Ascending aorta (tissue), 2 donors: ENCODE data around the gene OSBPL3. TPM values are rescaled to one million over a fixed set of nuclear protein-coding genes. Genes with fewer than 3 reads are reported as not detected.
A peak's percentile ranks its signal among the peaks of the same experiment; 100 is the strongest.

Source experiments
- DNase-seq, 2 donors: peaks; one replicate each; pipeline ENCODE4 v3.0.0-alpha.2; 2019; ENCODE audit warnings: low spot score in 2 of 2
- H3K27ac ChIP-seq, 2 donors: fragments of 200-600 bp; sonication (generic); one replicate each; pipeline ENCODE4 v1.5.1; 2016 to 2017; ENCODE audit warnings: mild to moderate bottlenecking in 1 of 2
- H3K27me3 ChIP-seq: fragments of 200-600 bp; sonication (generic); one replicate; pipeline ENCODE4 v1.5.1; 2017
- H3K36me3 ChIP-seq, 2 donors: fragments of 200-600 bp; sonication (generic); one replicate each; pipeline ENCODE4 v1.5.1; 2016
- H3K4me1 ChIP-seq, 2 donors: fragments of 200-600 bp; sonication (generic); one replicate each; pipeline ENCODE4 v1.5.1; 2016 to 2017; ENCODE audit warnings: mild to moderate bottlenecking in 1 of 2
- H3K4me3 ChIP-seq, 2 donors: fragments of 200-600 bp; sonication (generic); one replicate each; pipeline ENCODE4 v1.5.1; 2016 to 2017; ENCODE audit warnings: mild to moderate bottlenecking in 1 of 2
- H3K9me3 ChIP-seq, 2 donors: fragments of 200-600 bp; sonication (generic); one replicate each; pipeline ENCODE4 v1.5.1; 2016
- intact Hi-C: fragments of 100-400 bp; cut with DNase I; formaldehyde crosslinking; loops from one replicate; pipeline ENCODE4 v1.15.1; 2023
- total RNA-seq: library from RNA; depleted of rRNA; stranded (reverse); fragments of >200 nt; gene quantifications from one replicate; pipeline ENCODE4 v1.1.0, GENCODE V29; 2016
- TF ChIP-seq, protein P1 (sequence below), 3 experiments: fragments of 200-600 bp in 2 of 3; fragments of 450-650 bp in 1 of 3; sonication (generic) in 2 of 3; IDR thresholded peaks; one replicate each; pipeline ENCODE4 v1.5.1; 2016 to 2019; ENCODE audit warnings: antibody characterized with exemption in 3 of 3, mild to moderate bottlenecking in 1 of 3, moderate library complexity in 1 of 3

The OSBPL3 gene
- total RNA-seq, 1 donor from 2014 or later = 0.96 TPM

DNA sequence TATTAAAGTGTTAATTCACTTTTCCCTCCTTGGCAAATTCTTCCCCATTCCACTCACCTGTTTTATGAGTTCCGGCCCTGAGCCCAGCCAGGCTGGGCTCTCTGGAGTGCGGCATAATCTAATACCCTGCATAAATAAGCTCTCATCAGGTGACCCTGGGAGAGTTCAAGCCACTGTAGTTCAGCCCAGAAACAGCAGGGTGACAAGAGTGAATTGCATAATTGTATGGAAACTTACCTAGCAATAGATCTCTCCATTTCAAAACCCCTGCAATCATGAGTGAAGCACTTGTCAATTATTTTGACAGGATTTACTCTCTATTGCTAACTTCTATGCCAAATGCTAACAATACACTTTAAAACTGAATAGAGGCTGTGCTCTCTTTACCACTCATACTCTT lies 94.7 kb downstream of the OSBPL3 start:
- Histone ChIP-seq H3K4me3 (no peak overlapping the region), H3K9me3 (no peaks in the 10 kb centered on the region), H3K27me3 (no peaks in the 10 kb centered on the region), H3K27ac (no peak overlapping the region), H3K4me1 (peaks cover 0 to 2% of the 10 kb centered on the region in 2 donors), H3K36me3 (no peaks in the 10 kb centered on the region)
- no peak for DNase-seq
- intact Hi-C loops = no loop called here
- TF ChIP-seq, protein P1, sequence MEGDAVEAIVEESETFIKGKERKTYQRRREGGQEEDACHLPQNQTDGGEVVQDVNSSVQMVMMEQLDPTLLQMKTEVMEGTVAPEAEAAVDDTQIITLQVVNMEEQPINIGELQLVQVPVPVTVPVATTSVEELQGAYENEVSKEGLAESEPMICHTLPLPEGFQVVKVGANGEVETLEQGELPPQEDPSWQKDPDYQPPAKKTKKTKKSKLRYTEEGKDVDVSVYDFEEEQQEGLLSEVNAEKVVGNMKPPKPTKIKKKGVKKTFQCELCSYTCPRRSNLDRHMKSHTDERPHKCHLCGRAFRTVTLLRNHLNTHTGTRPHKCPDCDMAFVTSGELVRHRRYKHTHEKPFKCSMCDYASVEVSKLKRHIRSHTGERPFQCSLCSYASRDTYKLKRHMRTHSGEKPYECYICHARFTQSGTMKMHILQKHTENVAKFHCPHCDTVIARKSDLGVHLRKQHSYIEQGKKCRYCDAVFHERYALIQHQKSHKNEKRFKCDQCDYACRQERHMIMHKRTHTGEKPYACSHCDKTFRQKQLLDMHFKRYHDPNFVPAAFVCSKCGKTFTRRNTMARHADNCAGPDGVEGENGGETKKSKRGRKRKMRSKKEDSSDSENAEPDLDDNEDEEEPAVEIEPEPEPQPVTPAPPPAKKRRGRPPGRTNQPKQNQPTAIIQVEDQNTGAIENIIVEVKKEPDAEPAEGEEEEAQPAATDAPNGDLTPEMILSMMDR (IDR thresholded peaks at IDR 0.05) = no peak

DNA sequence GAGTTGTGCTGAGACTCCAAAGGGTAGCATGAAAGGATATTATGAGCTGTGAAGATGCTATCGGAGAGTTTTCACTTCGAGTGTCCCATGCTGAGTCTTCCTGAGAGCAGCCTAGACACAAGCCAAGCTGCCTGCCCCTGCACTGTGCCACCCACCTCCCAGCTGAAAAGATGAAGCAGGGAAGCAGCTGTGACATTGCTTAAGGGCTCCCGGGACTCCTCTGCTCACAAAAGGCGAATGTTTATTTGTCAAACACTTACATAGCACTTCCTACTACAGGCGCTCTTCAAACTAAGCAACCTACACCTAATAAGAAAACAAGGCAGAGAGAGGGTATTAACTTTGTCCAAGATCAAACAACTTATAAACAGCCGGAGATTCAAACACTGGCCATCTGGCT lies 95.6 kb downstream of the OSBPL3 start:
- Histone ChIP-seq H3K36me3 (no peaks in the 10 kb centered on the region), H3K27ac (no peak overlapping the region), H3K4me3 (no peak overlapping the region), H3K9me3 (no peaks in the 10 kb centered on the region), H3K4me1 (peaks cover 0 to 2% of the 10 kb centered on the region in 2 donors), H3K27me3 (no peaks in the 10 kb centered on the region)
- DNase-seq = no peak
- intact Hi-C loops = no loop called here
- TF ChIP-seq, protein P1 (IDR thresholded peaks at IDR 0.05) = no peak

DNA sequence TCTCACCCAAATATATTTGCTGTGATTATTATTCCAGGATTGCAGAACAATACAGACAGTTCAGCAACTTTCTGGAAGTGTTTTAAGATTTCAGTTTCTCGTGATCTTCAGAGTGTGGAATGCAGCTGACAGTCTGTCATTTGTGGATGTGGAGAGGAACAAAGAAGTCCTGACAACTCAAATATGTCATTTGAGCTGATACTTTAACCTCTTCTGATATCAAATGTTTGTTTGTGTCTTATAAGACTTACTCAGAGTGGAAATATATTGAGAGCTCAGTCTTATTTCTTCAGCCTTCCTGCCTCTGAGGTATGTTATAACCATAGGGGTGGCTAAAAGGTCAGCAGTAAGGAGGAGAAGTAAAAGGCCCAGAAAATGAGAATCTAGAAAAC lies 96.4 kb downstream of the OSBPL3 start:
- Histone ChIP-seq H3K27ac (no peak overlapping the region), H3K4me1 (peaks cover 0 to 2% of the 10 kb centered on the region in 2 donors), H3K27me3 (no peaks in the 10 kb centered on the region), H3K9me3 (no peaks in the 10 kb centered on the region), H3K4me3 (no peak overlapping the region), H3K36me3 (no peaks in the 10 kb centered on the region)
- intact Hi-C loops = no loop called here
- TF ChIP-seq, protein P1 (IDR thresholded peaks at IDR 0.05) = no peak
- no peak for DNase-seq

DNA sequence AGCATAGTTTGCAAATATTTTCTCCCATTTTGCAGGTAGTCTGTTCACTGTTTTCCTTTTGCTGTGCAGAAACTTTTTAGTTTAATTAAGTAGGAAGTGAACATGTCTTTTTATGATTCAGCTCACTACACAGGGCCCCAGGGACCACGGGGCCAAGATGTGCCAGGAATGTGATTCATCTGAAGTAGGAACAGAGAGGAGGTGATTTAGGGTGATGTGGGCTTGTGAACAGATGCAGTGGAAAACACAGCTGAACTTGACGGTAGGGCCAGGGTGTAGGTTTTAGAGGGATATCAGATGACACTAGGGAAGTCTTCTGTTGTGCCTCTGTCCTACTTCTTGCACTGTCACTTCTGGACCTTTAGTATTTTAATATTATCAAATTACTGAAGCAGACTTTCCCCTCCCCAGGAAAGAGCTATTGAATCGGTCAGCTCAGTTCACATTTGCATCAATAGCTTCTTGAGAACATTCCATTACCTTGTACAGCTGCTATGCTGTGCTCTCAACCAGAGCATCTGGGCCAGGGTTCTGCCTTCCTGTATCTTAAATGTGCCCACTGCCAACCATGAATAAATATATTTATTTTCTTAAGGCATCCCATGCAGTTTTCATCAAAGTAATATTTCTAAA lies 96.9 kb downstream of the OSBPL3 start:
- peak in 1 of 2 donors; percentile 67 for DNase-seq
- no peaks in the 10 kb centered on the region for H3K9me3 ChIP-seq

DNA sequence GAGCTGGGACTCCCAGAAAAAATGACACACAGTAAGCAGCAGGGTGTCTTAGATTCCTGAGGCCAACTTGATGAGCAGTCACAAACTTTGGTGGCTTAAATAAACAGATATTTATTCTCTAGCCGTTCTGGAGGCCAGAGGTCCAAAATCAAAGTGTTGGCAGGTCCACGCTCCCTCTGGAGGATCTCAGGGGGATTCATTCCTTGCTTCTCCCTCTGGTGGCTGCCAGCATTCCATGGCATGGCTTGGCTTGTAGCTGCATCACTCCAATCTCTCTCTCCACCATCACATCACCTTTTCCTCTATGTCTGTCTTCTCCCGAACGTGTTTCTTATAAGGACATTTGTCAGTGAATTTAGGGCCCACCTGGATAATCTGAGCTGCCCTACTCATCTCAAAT lies 98.4 kb downstream of the OSBPL3 start:
- intact Hi-C loops = no loop called here
- no peak overlapping the region for H3K4me3 ChIP-seq
- no peak for DNase-seq
- no peaks in the 10 kb centered on the region for H3K27me3 ChIP-seq
- no peak overlapping the region for H3K27ac ChIP-seq
- no peaks in the 10 kb centered on the region for H3K36me3 ChIP-seq
- TF ChIP-seq, protein P1 (IDR thresholded peaks at IDR 0.05) = no peak
- H3K9me3 ChIP-seq = no peaks in the 10 kb centered on the region
- H3K4me1 ChIP-seq = peaks cover 0 to 2% of the 10 kb centered on the region in 2 donors

More for the DNA sequence above, 96.9 kb downstream of the OSBPL3 start:
- Histone ChIP-seq H3K36me3 (no peaks in the 10 kb centered on the region), H3K4me1 (peaks cover 0 to 2% of the 10 kb centered on the region in 2 donors), H3K4me3 (no peak overlapping the region), H3K27ac (no peak overlapping the region), H3K27me3 (no peaks in the 10 kb centered on the region)
- TF ChIP-seq, protein P1 (IDR thresholded peaks at IDR 0.05) = no peak
- intact Hi-C loops = no loop called here

DNA sequence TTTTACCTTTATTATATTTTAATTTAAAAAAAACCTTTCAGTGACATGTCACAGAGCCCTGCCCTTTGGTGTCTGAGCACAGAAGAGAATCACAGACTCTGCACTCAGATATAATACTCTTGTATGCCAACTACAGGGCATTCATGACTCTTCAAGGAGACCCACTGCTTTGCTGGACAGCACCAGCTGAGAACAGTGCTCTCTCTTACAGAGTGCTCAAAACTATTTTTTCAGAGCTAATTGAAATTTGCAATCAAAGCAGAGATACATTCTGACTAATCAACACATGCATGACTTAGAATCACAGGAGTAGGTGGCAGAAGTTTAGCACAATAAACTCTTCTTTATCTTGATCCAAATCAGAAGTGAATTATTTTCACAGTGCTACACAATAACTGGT lies 99.1 kb downstream of the OSBPL3 start:
- intact Hi-C loops = no loop called here
- Histone ChIP-seq H3K27ac (no peak overlapping the region), H3K9me3 (no peaks in the 10 kb centered on the region)

More for the DNA sequence above, 99.1 kb downstream of the OSBPL3 start:
- Histone ChIP-seq H3K4me3 (no peak overlapping the region), H3K27me3 (no peaks in the 10 kb centered on the region), H3K36me3 (no peaks in the 10 kb centered on the region), H3K4me1 (peaks cover 0 to 2% of the 10 kb centered on the region in 2 donors)
- no peak for DNase-seq
- TF ChIP-seq, protein P1 (IDR thresholded peaks at IDR 0.05) = no peak
